C4-2B (cell line): Measurements from ENCODE around the gene DGKG.

Experiments used
- ZFX ChIP-seq: fragments of 450-650 bp; IDR thresholded peaks from 2 replicates; pipeline ENCODE4 v1.6.1; 2017
- TF ChIP-seq, protein P1 (sequence below): fragments of 450-650 bp; conservative IDR thresholded peaks from 2 replicates; pipeline ENCODE4 v1.5.1; 2017; ENCODE audit warnings: mild to moderate bottlenecking

DNA sequence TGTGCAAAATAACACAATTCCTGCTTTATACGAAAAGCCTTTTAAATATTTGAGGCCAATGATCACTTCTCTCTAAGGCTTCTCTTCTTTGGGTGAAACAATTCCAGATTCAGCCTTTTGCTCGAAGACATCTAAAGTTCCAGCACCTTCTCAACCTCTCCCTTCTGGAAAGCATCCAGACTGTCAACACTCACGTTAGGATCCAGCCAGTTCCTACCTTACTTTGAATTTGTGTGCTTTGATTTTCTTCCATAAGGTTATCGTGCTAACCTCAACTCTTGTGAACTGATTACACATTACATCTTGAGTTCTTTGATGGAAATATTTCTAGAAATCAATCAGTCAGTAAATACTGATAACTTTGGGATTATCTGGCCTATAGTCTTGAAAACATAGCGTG, 127.9 kb downstream of the DGKG start:
- TF ChIP-seq, protein P1, sequence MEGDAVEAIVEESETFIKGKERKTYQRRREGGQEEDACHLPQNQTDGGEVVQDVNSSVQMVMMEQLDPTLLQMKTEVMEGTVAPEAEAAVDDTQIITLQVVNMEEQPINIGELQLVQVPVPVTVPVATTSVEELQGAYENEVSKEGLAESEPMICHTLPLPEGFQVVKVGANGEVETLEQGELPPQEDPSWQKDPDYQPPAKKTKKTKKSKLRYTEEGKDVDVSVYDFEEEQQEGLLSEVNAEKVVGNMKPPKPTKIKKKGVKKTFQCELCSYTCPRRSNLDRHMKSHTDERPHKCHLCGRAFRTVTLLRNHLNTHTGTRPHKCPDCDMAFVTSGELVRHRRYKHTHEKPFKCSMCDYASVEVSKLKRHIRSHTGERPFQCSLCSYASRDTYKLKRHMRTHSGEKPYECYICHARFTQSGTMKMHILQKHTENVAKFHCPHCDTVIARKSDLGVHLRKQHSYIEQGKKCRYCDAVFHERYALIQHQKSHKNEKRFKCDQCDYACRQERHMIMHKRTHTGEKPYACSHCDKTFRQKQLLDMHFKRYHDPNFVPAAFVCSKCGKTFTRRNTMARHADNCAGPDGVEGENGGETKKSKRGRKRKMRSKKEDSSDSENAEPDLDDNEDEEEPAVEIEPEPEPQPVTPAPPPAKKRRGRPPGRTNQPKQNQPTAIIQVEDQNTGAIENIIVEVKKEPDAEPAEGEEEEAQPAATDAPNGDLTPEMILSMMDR, result no peak
- TF ChIP-seq ZFX, result no peak
